ENCODE results near the gene C3orf49.

C3orf49 gene

GRCh38 chr3:63855333-63855940 lies 36.3 kb downstream of the C3orf49 start:
- no peak for DNase-seq (ENCODE audit: low spot score)
- no peak for TF ChIP-seq CTCF (IDR thresholded peaks at IDR 0.05; ENCODE audit: extremely low read depth, insufficient read depth, missing control alignments)
- in situ Hi-C loops (cut with MboI; ENCODE audit: low pct_unique_long_range_greater_than_20kb, low sequenced_read_pairs, unreplicated experiment), result no loop called here

GRCh38 chr3:63857311-63857710 lies 38.2 kb downstream of the C3orf49 start:
- no peak for DNase-seq (ENCODE audit: low spot score)
- TF ChIP-seq CTCF (IDR thresholded peaks at IDR 0.05; ENCODE audit: extremely low read depth, insufficient read depth, missing control alignments), result no peak
- in situ Hi-C loops (cut with MboI; ENCODE audit: low pct_unique_long_range_greater_than_20kb, low sequenced_read_pairs, unreplicated experiment), result no loop called here

GRCh38 chr3:63860776-63861175 lies 41.7 kb downstream of the C3orf49 start:
- no peak for DNase-seq (ENCODE audit: low spot score)
- in situ Hi-C loops (cut with MboI; ENCODE audit: low pct_unique_long_range_greater_than_20kb, low sequenced_read_pairs, unreplicated experiment), result no loop called here
- no peak for TF ChIP-seq CTCF (IDR thresholded peaks at IDR 0.05; ENCODE audit: extremely low read depth, insufficient read depth, missing control alignments)

- DNase-seq (ENCODE audit: low spot score), result no peak
- no peak for TF ChIP-seq CTCF (IDR thresholded peaks at IDR 0.05; ENCODE audit: extremely low read depth, insufficient read depth, missing control alignments)
- in situ Hi-C loops (cut with MboI; ENCODE audit: low pct_unique_long_range_greater_than_20kb, low sequenced_read_pairs, unreplicated experiment), result no loop called here
Measured at GRCh38 chr3:63861306-63861705, 42.2 kb downstream of the C3orf49 start.

GRCh38 chr3:63862804-63863149 lies 43.7 kb downstream of the C3orf49 start:
- no peak for TF ChIP-seq CTCF (IDR thresholded peaks at IDR 0.05; ENCODE audit: extremely low read depth, insufficient read depth, missing control alignments)
- DNase-seq (ENCODE audit: low spot score), result peak; percentile 41
- in situ Hi-C loops (cut with MboI; ENCODE audit: low pct_unique_long_range_greater_than_20kb, low sequenced_read_pairs, unreplicated experiment), result no loop called here

GRCh38 chr3:63863150-63864007 lies 44.3 kb downstream of the C3orf49 start, which contains the start of the genes ATXN7 and THOC7:
Gene ATXN7 (plus strand): TSS chr3:63863867. CDS start chr3:63912599, 48,732 bp downstream.
Gene THOC7 (minus strand): TSS chr3:63863805. CDS start chr3:63863790, 15 bp downstream.
- no peak for TF ChIP-seq CTCF (IDR thresholded peaks at IDR 0.05; ENCODE audit: extremely low read depth, insufficient read depth, missing control alignments)
- in situ Hi-C loops (cut with MboI; ENCODE audit: low pct_unique_long_range_greater_than_20kb, low sequenced_read_pairs, unreplicated experiment), result no loop called here

More at GRCh38 chr3:63863150-63864007, 44.3 kb downstream of the C3orf49 start, which contains the start of the genes ATXN7 and THOC7:
- DNase-seq (ENCODE audit: low spot score), result peak; percentile 86
